GM21447 (cell line): ENCODE results near the gene TINAGL1.
"Not testable (repeated sequence)": the region's sequence is repeated elsewhere in the genome, so short reads cannot be mapped to it uniquely, and the experiment has no call there.

Experiments used
- ATAC-seq: cut with Tn5 transposase; IDR thresholded peaks from one replicate; pipeline ENCODE4 v1.9.1; 2021; ENCODE audit not compliant: unreplicated experiment

TINAGL1 gene

GRCh38 chr1:31583995-31584868 is 7.9 kb downstream of the TINAGL1 start:
- ATAC-seq: no peak

DNA sequence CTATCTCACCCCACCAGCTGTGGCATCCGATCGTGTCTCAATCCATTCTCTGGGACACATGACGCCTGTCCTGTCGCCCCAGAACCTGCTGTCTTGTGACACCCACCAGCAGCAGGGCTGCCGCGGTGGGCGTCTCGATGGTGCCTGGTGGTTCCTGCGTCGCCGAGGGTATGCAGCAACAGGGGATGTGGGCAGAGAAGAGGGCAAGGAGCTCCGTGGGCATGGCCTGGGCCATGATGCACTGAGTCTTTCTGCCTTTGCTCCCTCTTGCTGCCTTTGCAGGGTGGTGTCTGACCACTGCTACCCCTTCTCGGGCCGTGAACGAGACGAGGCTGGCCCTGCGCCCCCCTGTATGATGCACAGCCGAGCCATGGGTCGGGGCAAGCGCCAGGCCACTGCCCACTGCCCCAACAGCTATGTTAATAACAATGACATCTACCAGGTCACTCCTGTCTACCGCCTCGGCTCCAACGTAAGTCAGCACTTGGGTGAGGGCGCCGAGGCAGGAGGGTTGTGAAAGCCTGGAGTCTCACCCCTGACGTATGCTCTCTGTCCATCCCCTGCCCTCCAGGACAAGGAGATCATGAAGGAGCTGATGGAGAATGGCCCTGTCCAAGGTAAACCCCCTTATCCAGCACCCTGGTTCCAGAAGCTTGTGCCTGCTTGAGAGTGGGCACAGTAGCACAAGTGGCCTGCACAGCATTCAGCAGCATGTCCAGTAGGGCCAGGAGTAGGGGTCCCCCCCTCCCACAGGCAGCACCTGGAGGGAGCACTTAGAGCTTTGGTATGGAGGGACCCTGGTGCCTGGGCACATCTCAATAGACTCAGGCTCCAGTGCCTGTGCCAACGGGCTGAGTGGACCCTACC is 8.8 kb downstream of the TINAGL1 start:
- ATAC-seq: no peak

GRCh38 chr1:31585736-31586365 is 9.5 kb downstream of the TINAGL1 start:
- no peak for ATAC-seq

DNA sequence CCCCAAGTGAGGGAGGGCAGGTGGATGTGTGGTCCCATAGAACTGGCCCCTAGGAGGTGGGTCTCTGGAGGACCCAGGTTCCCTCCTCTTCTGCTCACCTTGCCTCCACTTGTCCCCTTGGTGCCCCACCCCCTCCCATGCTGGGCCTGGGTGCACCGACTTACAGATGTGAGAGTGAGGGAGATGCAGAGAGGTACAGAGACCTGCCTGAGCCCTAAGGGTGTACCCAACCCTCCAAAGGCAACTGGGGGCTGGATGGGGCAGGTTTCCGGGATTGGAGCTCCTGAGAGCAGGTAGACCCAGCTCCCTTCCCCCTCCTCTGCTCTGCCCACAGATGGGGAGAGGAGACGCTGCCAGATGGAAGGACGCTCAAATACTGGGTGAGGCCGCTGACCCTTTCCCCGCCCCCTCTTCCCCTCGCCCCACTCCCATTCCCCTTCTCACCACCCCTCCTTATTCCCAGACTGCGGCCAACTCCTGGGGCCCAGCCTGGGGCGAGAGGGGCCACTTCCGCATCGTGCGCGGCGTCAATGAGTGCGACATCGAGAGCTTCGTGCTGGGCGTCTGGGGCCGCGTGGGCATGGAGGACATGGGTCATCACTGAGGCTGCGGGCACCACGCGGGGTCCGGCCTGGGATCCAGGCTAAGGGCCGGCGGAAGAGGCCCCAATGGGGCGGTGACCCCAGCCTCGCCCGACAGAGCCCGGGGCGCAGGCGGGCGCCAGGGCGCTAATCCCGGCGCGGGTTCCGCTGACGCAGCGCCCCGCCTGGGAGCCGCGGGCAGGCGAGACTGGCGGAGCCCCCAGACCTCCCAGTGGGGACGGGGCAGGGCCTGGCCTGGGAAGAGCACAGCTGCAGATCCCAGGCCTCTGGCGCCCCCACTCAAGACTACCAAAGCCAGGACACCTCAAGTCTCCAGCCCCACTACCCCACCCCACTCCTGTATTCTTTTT is 10.3 kb downstream of the TINAGL1 start:
- no peak for ATAC-seq

- not testable (repeated sequence) for ATAC-seq
These were observed 11.0 kb downstream of the TINAGL1 start for GRCh38 chr1:31587328-31587699.

- no peak for ATAC-seq
These were observed 11.6 kb downstream of the TINAGL1 start for GRCh38 chr1:31587720-31588423.

DNA sequence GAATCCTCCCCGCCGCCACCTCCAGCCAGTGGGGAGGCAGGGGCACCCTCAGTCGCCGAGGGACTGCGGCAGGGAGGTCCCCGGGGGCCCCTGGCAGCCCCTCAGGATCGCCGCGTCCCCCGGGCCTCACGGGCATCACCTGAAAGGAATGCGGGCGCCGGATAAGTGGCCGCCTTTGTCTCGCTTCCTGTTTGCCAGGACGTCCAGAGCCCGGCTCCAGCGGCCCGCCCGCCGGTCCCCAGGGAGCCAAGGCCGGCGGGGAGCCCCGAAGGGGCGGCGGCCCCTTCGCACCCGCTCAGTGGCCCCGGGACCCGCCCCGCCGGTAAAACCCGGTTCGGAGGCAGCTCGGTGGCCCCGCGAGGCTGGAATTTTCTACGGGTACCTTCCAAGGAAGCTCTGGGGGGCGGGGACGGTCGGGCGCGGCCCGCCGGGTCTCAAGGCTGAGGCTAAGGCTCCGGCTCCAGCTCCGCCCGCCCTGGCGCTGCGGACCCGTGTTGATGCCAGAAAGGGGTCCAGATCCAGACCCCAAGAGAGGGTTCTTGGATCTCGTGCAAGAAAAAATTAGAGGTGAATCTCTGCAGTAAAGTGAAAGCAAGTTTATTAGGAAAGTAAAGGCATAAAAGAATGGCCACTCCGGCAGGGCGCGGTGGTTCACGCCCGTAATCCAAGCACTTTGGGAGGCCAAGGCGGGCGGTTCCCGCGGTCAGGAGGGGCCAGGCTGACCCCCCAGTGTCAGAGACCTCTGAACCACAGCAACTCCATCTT is 12.6 kb downstream of the TINAGL1 start:
- ATAC-seq: no peak

DNA sequence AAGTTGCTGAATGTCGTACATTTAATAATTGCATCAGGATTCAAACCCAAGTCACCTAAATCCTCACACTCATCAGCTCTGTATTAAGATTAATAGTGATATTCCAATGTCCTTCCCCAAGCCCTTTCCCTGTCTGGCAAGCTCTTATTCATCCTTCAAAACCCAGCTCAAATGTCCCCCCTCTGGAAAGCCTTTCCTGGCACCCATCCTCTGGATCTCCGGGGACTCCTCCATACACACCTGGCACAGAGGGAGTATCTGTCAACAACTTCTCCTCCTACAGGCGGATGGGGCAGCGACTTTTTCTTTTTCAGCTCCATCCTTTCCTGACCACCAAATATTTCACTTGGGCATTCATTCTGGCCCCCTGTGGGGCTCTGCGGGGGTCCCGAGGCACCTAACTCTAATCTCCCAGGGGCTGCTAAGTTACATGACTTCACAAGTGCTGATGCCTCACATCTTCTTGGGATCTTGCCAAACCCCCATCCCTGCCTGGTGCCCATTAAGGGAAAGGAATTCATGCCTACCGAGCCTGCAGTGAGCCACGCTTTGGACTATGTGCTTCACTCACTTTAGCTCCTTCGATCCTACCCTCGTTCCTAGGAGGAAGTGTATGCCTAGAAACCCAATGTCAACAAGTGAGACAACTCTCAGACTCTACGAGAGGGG is 15.2 kb downstream of the TINAGL1 start:
- no peak for ATAC-seq

GRCh38 chr1:31592132-31592531 is 15.8 kb downstream of the TINAGL1 start:
- no peak for ATAC-seq

- no peak for ATAC-seq
These were observed 16.9 kb downstream of the TINAGL1 start for GRCh38 chr1:31593136-31593665.

DNA sequence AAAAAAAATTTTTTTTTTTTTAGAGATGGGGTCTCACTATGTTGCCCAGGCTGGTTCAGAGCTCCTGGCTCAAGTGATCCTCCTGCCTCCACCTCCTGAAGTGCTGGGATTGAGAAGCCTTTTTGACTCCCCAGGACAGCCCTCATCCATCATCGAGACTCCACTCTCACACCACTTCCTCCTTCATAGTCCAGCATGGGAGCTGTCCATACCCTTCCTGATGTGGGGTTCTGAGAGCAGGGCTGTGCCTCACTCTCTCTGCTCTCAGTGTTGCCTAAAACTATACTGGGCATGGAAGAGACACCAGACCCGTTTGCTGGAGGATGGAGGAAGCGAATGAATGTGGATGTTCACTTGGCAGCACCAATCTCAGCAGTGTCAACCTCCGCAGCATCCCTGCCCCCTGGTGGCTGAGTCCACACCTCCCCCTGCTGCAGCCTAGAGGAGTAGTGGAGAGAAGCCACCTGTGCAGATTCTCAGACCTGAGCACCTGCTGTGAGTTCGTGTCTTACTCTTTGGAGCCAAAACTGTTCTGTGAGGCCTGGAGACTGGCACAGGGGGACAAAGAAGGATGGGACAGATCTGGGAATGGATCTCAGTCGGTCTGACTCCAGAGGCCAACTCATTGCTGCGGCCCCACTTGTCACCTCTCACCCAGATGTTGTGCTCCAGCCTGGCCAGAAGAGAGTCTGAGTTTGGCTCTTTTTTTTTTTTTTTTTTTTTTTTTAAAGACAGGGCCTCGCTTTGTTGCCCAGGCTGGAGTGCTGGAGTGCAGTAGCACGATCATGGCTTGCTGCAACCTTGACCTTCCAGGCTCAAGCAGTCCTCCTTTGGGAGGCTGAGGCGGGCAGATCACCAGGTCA is 17.7 kb downstream of the TINAGL1 start:
- ATAC-seq: no peak

GRCh38 chr1:31595836-31596736 is 19.8 kb downstream of the TINAGL1 start:
- no peak for ATAC-seq

DNA sequence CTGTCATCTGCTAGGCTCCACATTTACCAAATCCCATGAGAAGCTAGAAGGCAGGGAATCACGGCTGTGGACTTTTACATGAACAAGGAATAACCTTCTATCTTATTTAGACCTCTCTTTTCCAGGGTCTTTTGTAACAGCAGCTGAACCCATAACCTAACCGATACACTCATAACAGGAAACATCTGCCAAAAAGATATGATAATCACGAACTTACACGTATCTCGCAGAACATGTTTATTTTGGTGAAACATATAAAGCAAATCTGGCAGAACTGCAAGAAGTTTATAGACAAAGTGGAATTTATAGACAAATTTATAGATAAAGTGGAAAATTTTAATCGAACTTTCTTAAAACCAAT is 20.4 kb downstream of the TINAGL1 start:
- no peak for ATAC-seq

DNA sequence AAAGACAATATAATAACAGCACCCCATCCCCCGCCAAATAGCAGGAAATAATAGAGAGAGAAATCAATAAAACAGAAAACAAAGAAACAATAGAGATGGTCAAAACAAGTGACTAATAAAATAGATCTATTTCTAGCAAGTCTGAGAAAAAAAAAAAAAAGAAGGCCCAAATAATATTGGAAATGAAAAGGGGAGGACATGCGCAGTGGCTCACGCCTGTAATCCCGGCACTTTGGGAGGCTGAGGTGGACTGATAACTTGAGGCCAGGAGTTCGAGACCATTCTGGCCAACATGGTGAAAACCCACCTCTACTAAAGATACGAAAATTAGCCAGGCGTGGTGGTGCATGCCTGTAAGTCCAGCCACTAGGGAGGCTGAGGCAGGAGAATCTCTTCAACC is 22.7 kb downstream of the TINAGL1 start:
- ATAC-seq: no peak

DNA sequence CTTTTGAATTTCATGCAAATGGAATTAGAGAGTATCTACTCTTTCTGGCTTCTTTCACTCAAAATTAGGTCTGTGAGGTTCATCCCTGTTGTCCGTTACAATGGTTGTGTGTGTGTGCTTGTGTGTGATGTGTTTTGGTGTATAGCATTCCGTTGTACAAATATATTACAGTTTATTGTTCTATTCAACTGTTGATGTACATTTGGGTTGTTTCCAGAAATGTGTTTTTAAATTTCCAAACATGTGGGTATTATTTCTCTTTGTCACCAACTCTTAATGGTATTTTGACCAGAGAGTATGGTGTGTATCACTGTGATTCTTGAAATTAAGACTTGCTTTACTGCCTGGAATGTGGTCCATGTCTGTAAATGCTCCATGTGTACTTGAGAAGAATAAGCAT is 24.3 kb downstream of the TINAGL1 start:
- ATAC-seq: no peak

- no peak for ATAC-seq
These were observed 25.8 kb downstream of the TINAGL1 start for GRCh38 chr1:31602081-31602480.
